BLaER1 (cell line): Measurements from ENCODE around the gene CSH1.
A peak's percentile ranks its signal among the peaks of the same experiment; 100 is the strongest.
"Not testable (repeated sequence)": the region's sequence is repeated elsewhere in the genome, so short reads cannot be mapped to it uniquely, and the experiment has no call there.

Experiments used
- H3K27ac ChIP-seq: shearing (Covaris generic); formaldehyde crosslinking; 2 replicates; pipeline ENCODE4 v1.8.1; 2022
- H3K27me3 ChIP-seq: shearing (Covaris generic); formaldehyde crosslinking; 2 replicates; pipeline ENCODE4 v1.8.1; 2022
- H3K36me3 ChIP-seq: shearing (Covaris generic); formaldehyde crosslinking; 2 replicates; pipeline ENCODE4 v1.8.1; 2022
- H3K4me1 ChIP-seq: shearing (Covaris generic); formaldehyde crosslinking; 2 replicates; pipeline ENCODE4 v1.8.1; 2022
- H3K4me2 ChIP-seq: shearing (Covaris generic); formaldehyde crosslinking; 2 replicates; pipeline ENCODE4 v1.8.1; 2022
- H3K4me3 ChIP-seq: shearing (Covaris generic); formaldehyde crosslinking; 2 replicates; pipeline ENCODE4 v1.8.1; 2022
- H3K9ac ChIP-seq: shearing (Covaris generic); formaldehyde crosslinking; 2 replicates; pipeline ENCODE4 v1.8.1; 2022
- H3K9me3 ChIP-seq: shearing (Covaris generic); formaldehyde crosslinking; 2 replicates; pipeline ENCODE4 v1.8.1; 2022
- H4K20me1 ChIP-seq: shearing (Covaris generic); formaldehyde crosslinking; 2 replicates; pipeline ENCODE4 v1.8.1; 2022
- Cebpa-rat ChIP-seq: shearing (Covaris generic); IDR thresholded peaks from 2 replicates; pipeline ENCODE4 v1.8.1; 2022

CSH1 gene

GRCh38 chr17:63919311-63919723 lies 22.9 kb upstream of the CSH1 start:
- no peaks in the 10 kb centered on the region for H3K36me3 ChIP-seq
- 0 out of 2 replicates have a peak overlapping the region, but pooled peaks have one; percentile 6 for H3K27ac ChIP-seq
- H3K9ac ChIP-seq, result no peak overlapping the region
- H3K27me3 ChIP-seq, result no peaks in the 10 kb centered on the region
- H3K4me1 ChIP-seq, result peaks cover 80% of the 10 kb centered on the region
- TF ChIP-seq Cebpa-rat, result no peak
- H3K9me3 ChIP-seq, result no peaks in the 10 kb centered on the region
- no peaks in the 10 kb centered on the region for H4K20me1 ChIP-seq
- H3K4me3 ChIP-seq, result no peak overlapping the region
- peak overlapping the region; percentile 54 for H3K4me2 ChIP-seq

- not testable (repeated sequence) for H3K27me3 ChIP-seq, H3K4me3 ChIP-seq, H3K9me3 ChIP-seq, H3K36me3 ChIP-seq, H3K9ac ChIP-seq, H4K20me1 ChIP-seq
- Histone ChIP-seq H3K4me2 (peak within 1 kb of the TSS; percentile 54), H3K4me1 (peaks cover 80% of the 10 kb centered on the region), H3K27ac (0 out of 2 replicates have a peak within 1 kb of the TSS, but pooled peaks have one; percentile 13)
These were observed 22.5 kb upstream of the CSH1 start, which contains the start of gene GH1 for GRCh38 chr17:63918789-63919305. Gene GH1 (minus strand): TSS chr17:63918839. CDS start chr17:63918776, 63 bp downstream.

GRCh38 chr17:63918305-63918704 lies 21.9 kb upstream of the CSH1 start:
- Histone ChIP-seq H3K9ac (no peak overlapping the region), H3K27me3 (no peaks in the 10 kb centered on the region), H4K20me1 (no peaks in the 10 kb centered on the region), H3K4me1 (peaks cover 80% of the 10 kb centered on the region), H3K9me3 (no peaks in the 10 kb centered on the region), H3K27ac (no peak overlapping the region), H3K4me2 (0 out of 2 replicates have a peak overlapping the region, but pooled peaks have one; percentile 8), H3K4me3 (no peak overlapping the region), H3K36me3 (no peaks in the 10 kb centered on the region)
- no peak for TF ChIP-seq Cebpa-rat

- H3K4me3 ChIP-seq, result no peak overlapping the region
- H3K27me3 ChIP-seq, result no peaks in the 10 kb centered on the region
- H3K27ac ChIP-seq, result 0 out of 2 replicates have a peak overlapping the region, but pooled peaks have one; percentile 13
- no peaks in the 10 kb centered on the region for H4K20me1 ChIP-seq
- TF ChIP-seq Cebpa-rat, result no peak
- H3K9me3 ChIP-seq, result no peaks in the 10 kb centered on the region
- peaks cover 80% of the 10 kb centered on the region for H3K4me1 ChIP-seq
- no peak overlapping the region for H3K9ac ChIP-seq
- H3K36me3 ChIP-seq, result no peaks in the 10 kb centered on the region
- no peak overlapping the region for H3K4me2 ChIP-seq
These were observed 21.3 kb upstream of the CSH1 start for GRCh38 chr17:63917646-63918045.

GRCh38 chr17:63917206-63917605 lies 20.8 kb upstream of the CSH1 start:
- not testable (repeated sequence) for H3K9ac ChIP-seq, H3K27ac ChIP-seq, H3K27me3 ChIP-seq, H4K20me1 ChIP-seq, H3K4me2 ChIP-seq, H3K4me3 ChIP-seq, H3K36me3 ChIP-seq, H3K9me3 ChIP-seq
- peaks cover 80% of the 10 kb centered on the region for H3K4me1 ChIP-seq

DNA sequence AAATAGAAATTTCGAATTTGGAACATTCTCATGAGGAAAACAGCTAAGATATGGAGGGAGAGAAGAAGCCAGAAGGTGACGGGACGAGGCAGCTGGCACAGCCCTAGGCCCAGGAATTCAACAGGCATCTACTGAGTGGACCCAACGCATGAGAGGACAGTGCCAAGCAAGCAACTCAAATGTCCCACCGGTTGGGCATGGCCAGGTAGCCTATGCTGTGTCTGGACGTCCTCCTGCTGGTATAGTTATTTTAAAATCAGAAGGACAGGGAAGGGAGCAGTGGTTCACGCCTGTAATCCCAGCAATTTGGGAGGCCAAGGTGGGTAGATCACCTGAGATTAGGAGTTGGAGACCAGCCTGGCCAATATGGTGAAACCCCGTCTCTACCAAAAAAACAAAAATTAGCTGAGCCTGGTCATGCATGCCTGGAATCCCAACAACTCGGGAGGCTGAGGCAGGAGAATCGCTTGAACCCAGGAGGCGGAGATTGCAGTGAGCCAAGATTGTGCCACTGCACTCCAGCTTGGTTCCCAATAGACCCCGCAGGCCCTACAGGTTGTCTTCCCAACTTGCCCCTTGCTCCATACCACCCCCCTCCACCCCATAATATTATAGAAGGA lies 20.3 kb upstream of the CSH1 start:
- H3K27ac ChIP-seq, result no peak overlapping the region
- H3K4me2 ChIP-seq, result peak overlapping the region; percentile 81
- H3K9ac ChIP-seq, result no peak overlapping the region
- H4K20me1 ChIP-seq, result no peaks in the 10 kb centered on the region
- no peaks in the 10 kb centered on the region for H3K9me3 ChIP-seq
- H3K4me3 ChIP-seq, result no peak overlapping the region
- no peaks in the 10 kb centered on the region for H3K27me3 ChIP-seq
- no peaks in the 10 kb centered on the region for H3K36me3 ChIP-seq
- H3K4me1 ChIP-seq, result peaks cover 80% of the 10 kb centered on the region
- no peak for TF ChIP-seq Cebpa-rat

DNA sequence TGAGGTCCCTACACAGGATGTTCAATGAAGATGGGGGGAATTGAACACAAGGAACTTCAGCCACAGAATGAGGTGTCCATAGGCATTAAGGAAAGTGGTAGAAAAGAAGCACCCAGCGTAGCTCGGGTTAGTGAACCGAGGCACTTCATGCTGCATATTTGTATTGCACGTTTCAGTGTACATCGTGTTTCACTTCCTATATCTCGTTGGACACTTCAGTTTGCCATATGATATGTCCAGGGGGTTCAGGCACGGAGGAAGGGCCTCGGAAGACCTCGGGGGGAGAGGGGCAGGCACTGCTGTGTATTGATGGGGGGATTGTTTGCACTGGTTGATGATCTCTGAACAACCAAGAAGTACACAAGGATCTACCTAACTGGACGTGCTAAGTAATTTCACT lies 19.4 kb upstream of the CSH1 start:
- peak overlapping the region; percentile 41; the same call in 1 of the 2 replicates for H3K9ac ChIP-seq

GRCh38 chr17:63914471-63914870 lies 18.1 kb upstream of the CSH1 start:
- peaks cover 60% of the 10 kb centered on the region for H3K4me1 ChIP-seq
- H3K9me3 ChIP-seq, result no peaks in the 10 kb centered on the region
- H4K20me1 ChIP-seq, result no peaks in the 10 kb centered on the region
- H3K27ac ChIP-seq, result no peak overlapping the region
- no peaks in the 10 kb centered on the region for H3K36me3 ChIP-seq
- H3K4me2 ChIP-seq, result no peak overlapping the region
- TF ChIP-seq Cebpa-rat, result no peak
- H3K27me3 ChIP-seq, result no peaks in the 10 kb centered on the region
- no peak overlapping the region for H3K4me3 ChIP-seq
- H3K9ac ChIP-seq, result no peak overlapping the region

More for the DNA sequence above, 19.4 kb upstream of the CSH1 start:
- Histone ChIP-seq H3K27ac (peak overlapping the region; percentile 49), H3K4me2 (peak overlapping the region; percentile 81), H3K4me1 (peaks cover 73% of the 10 kb centered on the region)
- H4K20me1 ChIP-seq, H3K36me3 ChIP-seq, H3K27me3 ChIP-seq, H3K4me3 ChIP-seq, H3K9me3 ChIP-seq: not testable (repeated sequence)

GRCh38 chr17:63911657-63912100 lies 15.3 kb upstream of the CSH1 start:
- H4K20me1 ChIP-seq, result no peaks in the 10 kb centered on the region
- H3K36me3 ChIP-seq, result no peaks in the 10 kb centered on the region
- H3K4me3 ChIP-seq, result no peak overlapping the region
- H3K27ac ChIP-seq, result no peak overlapping the region
- H3K4me2 ChIP-seq, result no peak overlapping the region
- H3K9me3 ChIP-seq, result no peaks in the 10 kb centered on the region
- H3K4me1 ChIP-seq, result peaks cover 46% of the 10 kb centered on the region
- H3K27me3 ChIP-seq, result no peaks in the 10 kb centered on the region
- TF ChIP-seq Cebpa-rat, result no peak
- no peak overlapping the region for H3K9ac ChIP-seq

GRCh38 chr17:63911041-63911635 lies 14.8 kb upstream of the CSH1 start, which contains the start of gene CSHL1:
Gene CSHL1 (minus strand): TSS chr17:63911258. CDS start chr17:63911196, 62 bp downstream.
- no peak within 1 kb of the TSS for H3K27ac ChIP-seq
- no peak within 1 kb of the TSS for H3K4me2 ChIP-seq
- no peaks in the 10 kb centered on the region for H3K9me3 ChIP-seq
- H3K9ac ChIP-seq, result no peak within 1 kb of the TSS
- no peaks in the 10 kb centered on the region for H4K20me1 ChIP-seq
- TF ChIP-seq Cebpa-rat, result no peak
- H3K4me3 ChIP-seq, result no peak within 1 kb of the TSS
- peaks cover 40% of the 10 kb centered on the region for H3K4me1 ChIP-seq
- no peaks in the 10 kb centered on the region for H3K27me3 ChIP-seq
- no peaks in the 10 kb centered on the region for H3K36me3 ChIP-seq
